HepG2 (cell line): ENCODE results near the gene EXOC7. TPM values are rescaled to one million over a fixed set of nuclear protein-coding genes. Genes with fewer than 3 reads are reported as not detected.
A peak's percentile ranks its signal among the peaks of the same experiment; 100 is the strongest.

Experiments used
- ATAD3A ChIP-seq: sonication (generic); formaldehyde crosslinking; IDR thresholded peaks from 2 replicates; pipeline ENCODE4 v1.4.0; 2020; ENCODE audit warnings: missing genetic modification reagents
- CSRNP2 ChIP-seq: sonication (generic); formaldehyde crosslinking; conservative IDR thresholded peaks from 2 replicates; pipeline ENCODE4 v1.8.0; 2022; ENCODE audit warnings: low read depth, missing genetic modification reagents
- FOXA1 ChIP-seq, 2 experiments: fragments of 450-650 bp in 1 of 2; sonication (generic) in 1 of 2; formaldehyde crosslinking in 1 of 2; IDR thresholded peaks; 2 replicates each; pipeline versions ENCODE4 v1.4.0 to v1.6.1; 2016 to 2020; ENCODE audit warnings: missing genetic modification reagents in 1 of 2
- FOXJ3 ChIP-seq: sonication (generic); formaldehyde crosslinking; IDR thresholded peaks from 2 replicates; pipeline ENCODE4 v1.4.0; 2020; ENCODE audit warnings: missing genetic modification reagents, mild to moderate bottlenecking, borderline replicate concordance
- HMG20A ChIP-seq: IDR thresholded peaks from 2 replicates; pipeline ENCODE4 v1.6.1; 2016; ENCODE audit warnings: borderline replicate concordance
- KDM4B ChIP-seq: sonication (generic); formaldehyde crosslinking; IDR thresholded peaks from 2 replicates; pipeline ENCODE4 v1.4.0; 2020; ENCODE audit warnings: missing genetic modification reagents
- PLRG1 ChIP-seq: fragments of 450-650 bp; conservative IDR thresholded peaks from 2 replicates; pipeline ENCODE4 v1.6.1; 2016
- PRDM15 ChIP-seq: sonication (generic); formaldehyde crosslinking; IDR thresholded peaks from 2 replicates; pipeline ENCODE4 v1.4.0; 2020; ENCODE audit warnings: missing genetic modification reagents
- PRMT3 ChIP-seq: sonication (generic); formaldehyde crosslinking; IDR thresholded peaks from 2 replicates; pipeline ENCODE4 v1.8.1; 2022; ENCODE audit warnings: low read depth, mild to moderate bottlenecking, moderate library complexity, missing genetic modification reagents, borderline replicate concordance
- RERE ChIP-seq: IDR thresholded peaks from 2 replicates; pipeline ENCODE4 v1.6.1; 2016; ENCODE audit warnings: low read depth, missing genetic modification reagents, missing compliant biosample characterization
- SNAPC5 ChIP-seq: sonication (generic); formaldehyde crosslinking; IDR thresholded peaks from 2 replicates; pipeline ENCODE4 v1.8.1; 2023; ENCODE audit warnings: mild to moderate bottlenecking, missing genetic modification reagents, borderline replicate concordance
- SP5 ChIP-seq: IDR thresholded peaks from 2 replicates; pipeline ENCODE4 v1.6.1; 2016; ENCODE audit warnings: low read depth, borderline replicate concordance
- STAG1 ChIP-seq: sonication (generic); formaldehyde crosslinking; IDR thresholded peaks from 2 replicates; pipeline ENCODE4 v1.4.0; 2020; ENCODE audit warnings: missing genetic modification reagents
- TCF7L2 ChIP-seq: IDR thresholded peaks from 2 replicates; pipeline ENCODE4 v1.6.1; 2011; ENCODE audit warnings: mild to moderate bottlenecking, low read depth, low read length, moderate library complexity
- ZBTB14 ChIP-seq: sonication (generic); formaldehyde crosslinking; IDR thresholded peaks from 2 replicates; pipeline ENCODE4 v1.4.0; 2020; ENCODE audit warnings: missing genetic modification reagents
- ZNF17 ChIP-seq: sonication (generic); formaldehyde crosslinking; IDR thresholded peaks from 2 replicates; pipeline ENCODE4 v1.5.0; 2020; ENCODE audit warnings: mild to moderate bottlenecking, missing genetic modification reagents
- ZNF230 ChIP-seq: sonication (generic); formaldehyde crosslinking; IDR thresholded peaks from 2 replicates; pipeline ENCODE4 v1.4.0; 2020; ENCODE audit warnings: mild to moderate bottlenecking, missing genetic modification reagents
- ZNF616 ChIP-seq: sonication (generic); formaldehyde crosslinking; IDR thresholded peaks from 2 replicates; pipeline ENCODE4 v1.5.0; 2020; ENCODE audit warnings: low read depth, mild to moderate bottlenecking, missing genetic modification reagents
- polyA plus RNA-seq, 8 experiments: library from polyadenylated mRNA; depleted of rRNA in 3 of 8; stranded (reverse) in 7 of 8; unstranded in 1 of 8; fragments of >200 nt; fragmentation: Illumina TruSeq in 4 of 8; extraction: Trizol in 4 of 8; gene quantifications; 2 replicates each; pipeline versions ENCODE4 v1.2.1 to v1.2.3, GENCODE V29; 2011 to 2016; ENCODE audit warnings: low read depth in 4 of 8, missing spikeins in 1 of 8, mixed read lengths in 1 of 8; ENCODE audit not compliant: insufficient read depth in 1 of 8
- total RNA-seq, 5 experiments: library from RNA; depleted of rRNA; stranded (reverse); fragments of >200 nt; fragmentation: Illumina TruSeq; extraction: Trizol; gene quantifications; 2 replicates each; pipeline ENCODE4 v1.2.3, GENCODE V29; 2016; ENCODE audit warnings: low read depth in 1 of 5

EXOC7 gene
- total and polyA plus RNA-seq, 2 of the 13 experiments (the other 11 are each of a cell fraction or from before 2014, with no cell fraction given), result 86.9 to 116 TPM

GRCh38 chr17:76032073-76032779 is 71.4 kb downstream of the EXOC7 start (continued):
- TF ChIP-seq PRDM15, result no peak
- no peak for TF ChIP-seq ZNF616 (CRISPR knock-in tag)
- no peak for TF ChIP-seq ZBTB14 (CRISPR knock-in tag)
- TF ChIP-seq ZNF17 (CRISPR knock-in tag), result no peak
- no peak for TF ChIP-seq FOXJ3 (CRISPR knock-in tag)
- no peak for TF ChIP-seq ATAD3A (CRISPR knock-in tag)
- no peak for TF ChIP-seq SNAPC5
- no peak for TF ChIP-seq CSRNP2 (CRISPR knock-in tag)
- 0 out of 2 replicates have a peak, but pooled peaks have one; percentile 23 for TF ChIP-seq SP5 (CRISPR knock-in tag)
- TF ChIP-seq STAG1 (CRISPR knock-in tag), result no peak
- no peak for TF ChIP-seq KDM4B
- TF ChIP-seq PRMT3 (CRISPR knock-in tag), result no peak
- TF ChIP-seq ZNF230 (CRISPR knock-in tag), result no peak
- no peak for TF ChIP-seq PLRG1
- TF ChIP-seq RERE, result no peak
- no peak for TF ChIP-seq FOXA1 (IDR thresholded peaks at IDR 0.05)
- TF ChIP-seq FOXA1 (CRISPR knock-in tag; IDR thresholded peaks at IDR 0.05), result no peak
- TF ChIP-seq TCF7L2, result no peak
- peak; percentile 67 for TF ChIP-seq HMG20A (CRISPR knock-in tag)
